HCT116 (cell line): ENCODE measurements around the gene TBCCD1. TPM values are rescaled to one million over a fixed set of nuclear protein-coding genes. Genes with fewer than 3 reads are reported as not detected.

Experiments used
- ATAC-seq: fragments of 200-7000 bp; cut with Tn5 transposase; 2 replicates; pipeline ENCODE4 v1.9.1; 2020; ENCODE audit warnings: mild to moderate bottlenecking, moderate library complexity
- BruUV-seq: library from RNA; stranded (reverse); fragments of 400-500 nt; replicated peaks from 2 replicates; lab custom pipeline; 2021; lab: Mats Ljungman, UMichigan
- CTCF ChIA-PET: fragments of 300-600 bp; sonication (Branson Sonifier 250); formaldehyde crosslinking; loops from one replicate; lab custom pipeline; 2021; ENCODE audit warnings: antibody characterized with exemption; lab: Charles Lee
- POLR2A ChIA-PET: fragments of 300-600, 350-600 bp; sonication (Branson Sonifier 250); formaldehyde crosslinking; loops from one replicate; lab custom pipeline; 2021; ENCODE audit warnings: antibody characterized with exemption; lab: Charles Lee
- RAD21 ChIA-PET, 2 experiments: fragments of 300-600 bp; sonication (Branson Sonifier 250); formaldehyde crosslinking; loops; one replicate each; lab custom pipeline; 2023; ENCODE audit warnings: low total read pairs in 2 of 2; ENCODE audit not compliant: uncharacterized antibody in 2 of 2, unreplicated experiment in 2 of 2, low non-redundant PET in 1 of 2; lab: Charles Lee
- DNase-seq: peaks from one replicate; pipeline ENCODE4 v3.0.0-alpha.2; 2010; ENCODE audit warnings: low read depth, low spot score
- H2AFZ ChIP-seq: fragments of 200-600 bp; shearing (Covaris generic), sonication (generic); 2 replicates; pipeline ENCODE4 v1.6.1; 2017; ENCODE audit warnings: low read depth, mixed run types, mixed read lengths, antibody characterized with exemption, low read length; ENCODE audit not compliant: poor library complexity, severe bottlenecking
- H3K27ac ChIP-seq: 2 replicates; pipeline ENCODE4 v1.5.1; 2012; ENCODE audit warnings: low read depth, low read length
- H3K27me3 ChIP-seq: fragments of 200-600 bp; sonication (generic); 2 replicates; pipeline ENCODE4 v1.6.1; 2016; ENCODE audit warnings: mixed run types, low read length, mixed read lengths; ENCODE audit not compliant: insufficient read depth
- H3K36me3 ChIP-seq, 2 experiments: fragments of 200-500 bp in 1 of 2; fragments of 200-600 bp in 1 of 2; sonication (Bioruptor generic) in 1 of 2; sonication (generic) in 1 of 2; 2 replicates each; pipeline versions ENCODE4 v1.5.1 to v1.6.1; 2014 to 2016; ENCODE audit warnings: low read length in 2 of 2, inconsistent platforms in 1 of 2, mixed read lengths in 1 of 2, mixed run types in 1 of 2; ENCODE audit not compliant: insufficient read depth in 2 of 2, control insufficient read depth in 1 of 2
- H3K4me1 ChIP-seq, 2 experiments: fragments of 200-600 bp in 1 of 2; sonication (generic) in 1 of 2; 2 replicates each; pipeline versions ENCODE4 v1.5.1 to v1.6.1; 2012 to 2017; ENCODE audit warnings: low read length in 2 of 2, inconsistent platforms in 1 of 2, mild to moderate bottlenecking in 1 of 2, mixed read lengths in 1 of 2, mixed run types in 1 of 2, moderate library complexity in 1 of 2; ENCODE audit not compliant: insufficient read depth in 2 of 2, control insufficient read depth in 1 of 2
- H3K4me2 ChIP-seq: fragments of 200-600 bp; sonication (generic); 2 replicates; pipeline ENCODE4 v1.6.1; 2017; ENCODE audit warnings: mixed run types, low read length, mixed read lengths
- H3K4me3 ChIP-seq, 2 experiments: fragments of 200-600 bp in 1 of 2; sonication (generic) in 1 of 2; replicated peaks in 1 of 2; 2 replicates each; pipeline ENCODE4 v1.5.1; 2011 to 2016; ENCODE audit warnings: low read length in 2 of 2, control low read depth in 1 of 2, low read depth in 1 of 2, mild to moderate bottlenecking in 1 of 2, mixed read lengths in 1 of 2, mixed run types in 1 of 2
- H3K79me2 ChIP-seq: fragments of 200-600 bp; sonication (generic); 2 replicates; pipeline ENCODE4 v1.6.1; 2017; ENCODE audit warnings: mild to moderate bottlenecking, mixed run types, low read length, moderate library complexity, mixed read lengths; ENCODE audit not compliant: insufficient read depth
- H3K9ac ChIP-seq: fragments of 200-600 bp; sonication (generic); 2 replicates; pipeline ENCODE4 v1.6.1; 2016; ENCODE audit warnings: low read length, mixed read lengths
- H3K9me2 ChIP-seq: fragments of 200-600 bp; sonication (generic), shearing (Covaris generic); 2 replicates; pipeline ENCODE4 v1.6.1; 2017; ENCODE audit warnings: mixed run types, mild to moderate bottlenecking, moderate library complexity; ENCODE audit not compliant: insufficient read depth
- H3K9me3 ChIP-seq, 2 experiments: fragments of 200-500 bp in 1 of 2; fragments of 200-600 bp in 1 of 2; sonication (Bioruptor generic) in 1 of 2; sonication (generic) in 1 of 2; 2 replicates each; pipeline ENCODE4 v1.6.1; 2014 to 2017; ENCODE audit warnings: low read length in 2 of 2, mixed read lengths in 2 of 2, inconsistent platforms in 1 of 2, low read depth in 1 of 2, mild to moderate bottlenecking in 1 of 2, mixed run types in 1 of 2, moderate library complexity in 1 of 2; ENCODE audit not compliant: control insufficient read depth in 1 of 2, insufficient read depth in 1 of 2
- H4K20me1 ChIP-seq: fragments of 200-600 bp; sonication (generic), shearing (Covaris generic); 2 replicates; pipeline ENCODE4 v1.6.1; 2017; ENCODE audit warnings: mixed run types, mild to moderate bottlenecking, moderate library complexity; ENCODE audit not compliant: insufficient read depth
- ATF3 ChIP-seq: IDR thresholded peaks from 2 replicates; pipeline ENCODE4 v1.6.1; 2012
- CBX3 ChIP-seq: IDR thresholded peaks from 2 replicates; pipeline ENCODE4 v1.6.1; 2012; ENCODE audit warnings: low read depth
- CEBPB ChIP-seq: IDR thresholded peaks from 2 replicates; pipeline ENCODE4 v1.6.1; 2012; ENCODE audit warnings: low read depth
- EGR1 ChIP-seq: IDR thresholded peaks from 2 replicates; pipeline ENCODE4 v1.6.1; 2012; ENCODE audit warnings: low read depth
- ELF1 ChIP-seq: IDR thresholded peaks from 2 replicates; pipeline ENCODE4 v1.6.1; 2012; ENCODE audit warnings: low read depth, borderline replicate concordance
- EZH2 ChIP-seq: fragments of 200-600 bp; sonication (generic); IDR thresholded peaks from 2 replicates; pipeline ENCODE4 v1.6.1; 2017; ENCODE audit warnings: antibody characterized with exemption, mixed run types
- FOSL1 ChIP-seq: IDR thresholded peaks from 2 replicates; pipeline ENCODE4 v1.6.1; 2012; ENCODE audit warnings: low read depth
- JUND ChIP-seq: IDR thresholded peaks from 2 replicates; pipeline ENCODE4 v1.6.1; 2012
- MAX ChIP-seq: IDR thresholded peaks from 2 replicates; pipeline ENCODE4 v1.6.1; 2012
- RAD21 ChIP-seq: IDR thresholded peaks from 2 replicates; pipeline ENCODE4 v1.6.1; 2012; ENCODE audit warnings: low read depth, mild to moderate bottlenecking
- SP1 ChIP-seq: IDR thresholded peaks from 2 replicates; pipeline ENCODE4 v1.6.1; 2012; ENCODE audit warnings: low read depth
- SRF ChIP-seq: IDR thresholded peaks from 2 replicates; pipeline ENCODE4 v1.6.1; 2012; ENCODE audit warnings: low read depth
- TCF7L2 ChIP-seq: IDR thresholded peaks from 2 replicates; pipeline ENCODE4 v1.7.0; 2011; ENCODE audit warnings: borderline replicate concordance, inconsistent platforms; ENCODE audit not compliant: insufficient read depth, insufficient read length; ENCODE audit errors: extremely low read depth
- YY1 ChIP-seq: IDR thresholded peaks from 2 replicates; pipeline ENCODE4 v1.6.1; 2011; ENCODE audit warnings: low read length, low read depth, moderate library complexity, mild to moderate bottlenecking; ENCODE audit not compliant: insufficient replicate concordance; ENCODE audit errors: extremely low read depth
- ZBTB33 ChIP-seq: IDR thresholded peaks from 2 replicates; pipeline ENCODE4 v1.6.1; 2011; ENCODE audit warnings: mild to moderate bottlenecking, low read length, moderate library complexity; ENCODE audit not compliant: insufficient replicate concordance; ENCODE audit errors: extremely low read depth
- ZFX ChIP-seq: fragments of 450-650 bp; IDR thresholded peaks from 2 replicates; pipeline ENCODE4 v1.6.1; 2017
- intact Hi-C: fragments of 100-400 bp; cut with micrococcal nuclease; formaldehyde crosslinking; loops from 2 replicates; pipeline ENCODE4 v1.10.0; 2022
- total RNA-seq: library from RNA; stranded (reverse); gene quantifications from one replicate; pipeline ENCODE4 v1.2.1, GENCODE V29; 2021; ENCODE audit not compliant: unreplicated experiment

The TBCCD1 gene
- total RNA-seq, 1 experiment from 2014 or later: 16.8 TPM

- TF ChIP-seq EZH2 (no peak), TCF7L2 (no peak), JUND (no peak), ZFX (no peak), MAX (no peak), SRF (no peak), FOSL1 (no peak), ZBTB33 (no peak), ELF1 (no peak), CBX3 (no peak), CEBPB (no peak), ATF3 (no peak), SP1 (no peak), YY1 (no peak), EGR1 (no peak), RAD21 (no peak)
- intact Hi-C loops: no loop called here
- no peaks in the 10 kb centered on the region for H3K36me3 ChIP-seq
- ChIA-PET CTCF (interaction anchor here (1.2 to 4.0 kb wide), 2 partner anchors 279 to 297 kb away, joined by 6 to 25 read pairs; no protein-coding TSS in a partner anchor), RAD21 (no interaction called here), POLR2A (interaction anchor here (0.5 kb wide), 1 partner anchor 58 kb away, joined by 3 read pairs; no protein-coding TSS in a partner anchor)
- no peak overlapping the region for H3K27ac ChIP-seq
- no peaks in the 10 kb centered on the region for H3K79me2 ChIP-seq
- H2AFZ ChIP-seq: no peak overlapping the region
- H3K9me2 ChIP-seq: no peaks in the 10 kb centered on the region
- no peak overlapping the region for H3K9ac ChIP-seq
- no peak overlapping the region for H3K4me2 ChIP-seq
- H3K4me1 ChIP-seq: peaks cover 9 to 17% of the 10 kb centered on the region in 2 experiments; a peak in 3 of 4 replicates
- H3K27me3 ChIP-seq: no peaks in the 10 kb centered on the region
- no peaks in the 10 kb centered on the region for H3K9me3 ChIP-seq
- H3K4me3 ChIP-seq: no peak overlapping the region
- H4K20me1 ChIP-seq: no peaks in the 10 kb centered on the region
- no TSS peak for BruUV-seq
- DNase-seq (no peak), ATAC-seq (no peak)
Observed at GRCh38 chr3:186538779-186539178, 28.4 kb downstream of the TBCCD1 start.
